Thyroid gland (tissue), 4 donors: Measurements from ENCODE around the gene SH3BP1.

Source experiments
- POLR2A ChIP-seq, 2 donors: fragments of 450-650 bp; IDR thresholded peaks; one replicate each; pipeline ENCODE4 v1.6.1; 2017; ENCODE audit warnings: antibody characterized with exemption in 2 of 2, mild to moderate bottlenecking in 2 of 2, moderate library complexity in 1 of 2
- TF ChIP-seq, protein P1 (sequence below), 6 experiments: fragments of 200-600 bp in 3 of 6; fragments of 450-650 bp in 3 of 6; sonication (generic) in 3 of 6; IDR thresholded peaks; one replicate each; pipeline ENCODE4 v1.5.1; 2016 to 2019; ENCODE audit warnings: antibody characterized with exemption in 6 of 6, mild to moderate bottlenecking in 2 of 6, inconsistent platforms in 1 of 6, moderate library complexity in 1 of 6

DNA sequence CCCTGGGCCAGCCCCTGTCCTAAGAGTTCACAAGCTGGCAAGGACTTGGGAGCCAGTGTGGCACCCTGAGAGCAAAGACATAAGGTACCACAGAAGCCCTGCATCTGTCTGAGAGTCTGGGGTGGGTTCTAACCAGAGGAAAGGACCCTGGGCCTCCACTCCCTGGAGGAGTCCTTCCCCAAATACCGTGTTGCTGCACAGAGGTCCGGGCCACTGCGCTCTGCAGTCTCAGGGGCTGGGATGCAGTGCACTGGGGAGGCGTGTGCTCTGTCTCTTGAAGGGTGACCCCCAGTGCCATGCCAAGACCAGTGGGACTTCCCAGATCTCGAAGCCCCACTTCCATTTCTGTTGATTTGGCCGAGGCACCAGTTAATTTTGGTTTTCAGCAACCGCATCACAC lies 4.3 kb upstream of the SH3BP1 start:
- TF ChIP-seq POLR2A (IDR thresholded peaks at IDR 0.05), result no peak
- TF ChIP-seq, protein P1, sequence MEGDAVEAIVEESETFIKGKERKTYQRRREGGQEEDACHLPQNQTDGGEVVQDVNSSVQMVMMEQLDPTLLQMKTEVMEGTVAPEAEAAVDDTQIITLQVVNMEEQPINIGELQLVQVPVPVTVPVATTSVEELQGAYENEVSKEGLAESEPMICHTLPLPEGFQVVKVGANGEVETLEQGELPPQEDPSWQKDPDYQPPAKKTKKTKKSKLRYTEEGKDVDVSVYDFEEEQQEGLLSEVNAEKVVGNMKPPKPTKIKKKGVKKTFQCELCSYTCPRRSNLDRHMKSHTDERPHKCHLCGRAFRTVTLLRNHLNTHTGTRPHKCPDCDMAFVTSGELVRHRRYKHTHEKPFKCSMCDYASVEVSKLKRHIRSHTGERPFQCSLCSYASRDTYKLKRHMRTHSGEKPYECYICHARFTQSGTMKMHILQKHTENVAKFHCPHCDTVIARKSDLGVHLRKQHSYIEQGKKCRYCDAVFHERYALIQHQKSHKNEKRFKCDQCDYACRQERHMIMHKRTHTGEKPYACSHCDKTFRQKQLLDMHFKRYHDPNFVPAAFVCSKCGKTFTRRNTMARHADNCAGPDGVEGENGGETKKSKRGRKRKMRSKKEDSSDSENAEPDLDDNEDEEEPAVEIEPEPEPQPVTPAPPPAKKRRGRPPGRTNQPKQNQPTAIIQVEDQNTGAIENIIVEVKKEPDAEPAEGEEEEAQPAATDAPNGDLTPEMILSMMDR (IDR thresholded peaks at IDR 0.05), result no peak
